GM12878 (cell line): Measurements from ENCODE around the gene DISP2.

ENCODE experiments used
- SREBF1 ChIP-seq: IDR thresholded peaks from 2 replicates; pipeline ENCODE4 v1.6.1; 2012; ENCODE audit warnings: mild to moderate bottlenecking, low read length
- TCF12 ChIP-seq: IDR thresholded peaks from 2 replicates; pipeline ENCODE4 v1.6.1; 2011; ENCODE audit warnings: low read depth, mild to moderate bottlenecking, low read length

- TF ChIP-seq SREBF1 (no peak), TCF12 (no peak)
These were observed 33.8 kb upstream of the DISP2 start for GRCh38 chr15:40323953-40324937.
